Loucy (cell line): Measurements from ENCODE around the gene TTLL1.

Source experiments
- H2AFZ ChIP-seq: fragments of 200-600 bp; sonication (generic); 2 replicates; pipeline ENCODE4 v1.6.0; 2016; ENCODE audit warnings: antibody characterized with exemption, mild to moderate bottlenecking, low read length, moderate library complexity
- H3F3A ChIP-seq: fragments of 200-600 bp; 2 replicates; pipeline ENCODE4 v1.6.0; 2016; ENCODE audit warnings: antibody characterized with exemption, low read depth, mild to moderate bottlenecking
- H3K27me3 ChIP-seq: fragments of 200-600 bp; sonication (generic); 2 replicates; pipeline ENCODE4 v1.6.1; 2014; ENCODE audit warnings: low read length, mild to moderate bottlenecking; ENCODE audit not compliant: insufficient read depth, poor library complexity, severe bottlenecking
- H3K36me3 ChIP-seq: fragments of 200-600 bp; sonication (generic); 2 replicates; pipeline ENCODE4 v1.6.1; 2016; ENCODE audit warnings: low read length; ENCODE audit not compliant: insufficient read depth
- H3K4me1 ChIP-seq: fragments of 200-600 bp; sonication (generic); 2 replicates; pipeline ENCODE4 v1.5.1; 2014; ENCODE audit warnings: low read length, mild to moderate bottlenecking; ENCODE audit not compliant: insufficient read depth, poor library complexity, severe bottlenecking
- H3K4me2 ChIP-seq: fragments of 200-600 bp; sonication (generic); 2 replicates; pipeline ENCODE4 v1.6.0; 2014; ENCODE audit warnings: antibody characterized with exemption, low read length, low read depth, mild to moderate bottlenecking; ENCODE audit not compliant: poor library complexity, severe bottlenecking
- H3K4me3 ChIP-seq: fragments of 200-600 bp; sonication (generic); 2 replicates; pipeline ENCODE4 v1.5.1; 2014; ENCODE audit warnings: low read length, mild to moderate bottlenecking, mixed read lengths; ENCODE audit not compliant: poor library complexity, severe bottlenecking
- H3K79me2 ChIP-seq: fragments of 200-600 bp; sonication (generic); 2 replicates; pipeline ENCODE4 v1.6.1; 2014; ENCODE audit warnings: low read length; ENCODE audit not compliant: insufficient read depth
- H3K9ac ChIP-seq: fragments of 200-600 bp; sonication (generic); 2 replicates; pipeline ENCODE4 v1.6.0; 2014; ENCODE audit warnings: mild to moderate bottlenecking, low read depth, low read length, moderate library complexity; ENCODE audit not compliant: poor library complexity, severe bottlenecking
- H3K9me2 ChIP-seq: fragments of 200-600 bp; sonication (generic); replicated peaks from 2 replicates; pipeline ENCODE4 v1.6.1; 2016; ENCODE audit warnings: low read depth, low read length, mixed read lengths
- H3K9me3 ChIP-seq: fragments of 200-600 bp; sonication (generic); 2 replicates; pipeline ENCODE4 v1.6.1; 2014; ENCODE audit warnings: mild to moderate bottlenecking, antibody characterized with exemption, low read length, low read depth; ENCODE audit not compliant: insufficient read depth
- H4K20me1 ChIP-seq: fragments of 200-600 bp; sonication (generic); 2 replicates; pipeline ENCODE4 v1.6.0; 2014; ENCODE audit warnings: antibody characterized with exemption, low read length, mild to moderate bottlenecking; ENCODE audit not compliant: insufficient read depth, poor library complexity, severe bottlenecking
- EZH2phosphoT487 ChIP-seq: fragments of 200-600 bp; IDR thresholded peaks from 2 replicates; pipeline ENCODE4 v1.6.1; 2018; ENCODE audit warnings: antibody characterized with exemption, mild to moderate bottlenecking, moderate library complexity, borderline replicate concordance
- TF ChIP-seq, protein P1 (sequence below): fragments of 200-600 bp; sonication (generic); conservative IDR thresholded peaks from 2 replicates; pipeline ENCODE4 v1.5.1; 2014; ENCODE audit warnings: mild to moderate bottlenecking, antibody characterized with exemption, low read length

Gene TTLL1

DNA sequence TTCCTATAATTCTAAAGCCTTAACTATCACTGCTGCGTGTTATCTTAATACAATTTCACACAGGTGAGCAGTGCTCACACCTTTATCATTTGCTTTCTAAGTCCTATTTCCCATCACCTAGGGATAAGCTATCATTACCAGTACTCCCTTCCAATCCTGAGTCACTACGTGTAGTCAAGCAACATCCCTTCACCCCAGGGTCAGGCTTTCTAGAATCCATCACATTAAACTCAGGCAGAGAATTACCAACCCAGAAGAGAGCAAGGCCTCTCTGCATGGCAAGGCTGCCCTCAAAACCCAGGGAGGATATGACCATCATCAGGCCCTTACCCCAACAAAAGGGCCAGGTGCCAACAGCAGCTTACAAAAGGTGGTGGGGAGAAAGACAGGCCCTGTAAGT lies 84.1 kb downstream of the TTLL1 start:
- no peaks in the 10 kb centered on the region for H3K9me3 ChIP-seq
- H3K4me3 ChIP-seq: no peak overlapping the region
- H3K4me1 ChIP-seq: peaks cover 65% of the 10 kb centered on the region
- no peaks in the 10 kb centered on the region for H3K9me2 ChIP-seq
- TF ChIP-seq EZH2phosphoT487: no peak
- TF ChIP-seq, protein P1, sequence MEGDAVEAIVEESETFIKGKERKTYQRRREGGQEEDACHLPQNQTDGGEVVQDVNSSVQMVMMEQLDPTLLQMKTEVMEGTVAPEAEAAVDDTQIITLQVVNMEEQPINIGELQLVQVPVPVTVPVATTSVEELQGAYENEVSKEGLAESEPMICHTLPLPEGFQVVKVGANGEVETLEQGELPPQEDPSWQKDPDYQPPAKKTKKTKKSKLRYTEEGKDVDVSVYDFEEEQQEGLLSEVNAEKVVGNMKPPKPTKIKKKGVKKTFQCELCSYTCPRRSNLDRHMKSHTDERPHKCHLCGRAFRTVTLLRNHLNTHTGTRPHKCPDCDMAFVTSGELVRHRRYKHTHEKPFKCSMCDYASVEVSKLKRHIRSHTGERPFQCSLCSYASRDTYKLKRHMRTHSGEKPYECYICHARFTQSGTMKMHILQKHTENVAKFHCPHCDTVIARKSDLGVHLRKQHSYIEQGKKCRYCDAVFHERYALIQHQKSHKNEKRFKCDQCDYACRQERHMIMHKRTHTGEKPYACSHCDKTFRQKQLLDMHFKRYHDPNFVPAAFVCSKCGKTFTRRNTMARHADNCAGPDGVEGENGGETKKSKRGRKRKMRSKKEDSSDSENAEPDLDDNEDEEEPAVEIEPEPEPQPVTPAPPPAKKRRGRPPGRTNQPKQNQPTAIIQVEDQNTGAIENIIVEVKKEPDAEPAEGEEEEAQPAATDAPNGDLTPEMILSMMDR: no peak
- peak overlapping the region; percentile 59 for H3K9ac ChIP-seq
- 0 out of 2 replicates have a peak, but pooled peaks cover 3% of the 10 kb centered on the region for H3F3A ChIP-seq
- no peaks in the 10 kb centered on the region for H3K36me3 ChIP-seq
- peaks cover 98% of the 10 kb centered on the region for H3K79me2 ChIP-seq
- no peaks in the 10 kb centered on the region for H3K27me3 ChIP-seq
- no peak overlapping the region for H2AFZ ChIP-seq
- H4K20me1 ChIP-seq: peaks cover 88% of the 10 kb centered on the region
- peak overlapping the region; percentile 68 for H3K4me2 ChIP-seq

DNA sequence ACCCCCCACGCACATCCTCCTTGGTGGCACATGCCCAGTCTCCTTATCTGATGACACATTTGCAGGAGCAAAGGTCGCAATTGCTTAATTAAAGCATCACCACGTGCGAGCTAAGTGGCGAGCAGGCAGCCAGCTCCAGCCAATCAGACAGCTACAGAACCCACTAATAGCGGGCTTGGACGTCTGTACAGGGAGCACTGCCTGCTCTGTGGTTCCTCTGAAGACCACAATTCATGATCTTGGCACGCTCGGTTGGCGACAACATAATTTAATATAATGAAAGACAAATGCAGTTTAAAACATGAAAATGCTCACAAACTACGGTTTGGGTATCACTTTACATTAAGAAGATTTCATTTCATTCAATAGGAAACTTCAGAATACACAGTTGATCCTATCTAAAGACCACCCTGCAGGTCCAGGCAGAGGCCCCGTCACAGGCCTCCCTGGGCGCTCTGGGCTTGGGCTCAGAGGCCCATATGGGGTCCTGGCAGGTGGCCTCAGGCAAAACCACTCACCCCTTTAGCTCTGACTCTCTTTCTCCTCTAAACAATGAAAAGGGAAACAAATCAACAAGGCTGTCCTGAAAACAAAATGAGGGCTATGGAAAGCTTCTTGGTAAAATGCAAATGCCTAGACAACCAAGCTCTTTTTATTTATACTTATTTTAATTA lies 84.7 kb downstream of the TTLL1 start:
- Histone ChIP-seq H3K9ac (peak overlapping the region; percentile 59), H3K27me3 (no peaks in the 10 kb centered on the region), H4K20me1 (peaks cover 86% of the 10 kb centered on the region), H2AFZ (no peak overlapping the region), H3K4me2 (peak overlapping the region; percentile 68), H3K36me3 (no peaks in the 10 kb centered on the region), H3K4me3 (peak overlapping the region; percentile 58), H3K79me2 (peaks cover 98% of the 10 kb centered on the region), H3K9me3 (no peaks in the 10 kb centered on the region), H3K4me1 (peaks cover 66% of the 10 kb centered on the region), H3K9me2 (no peaks in the 10 kb centered on the region), H3F3A (0 out of 2 replicates have a peak, but pooled peaks cover 3% of the 10 kb centered on the region)
- TF ChIP-seq, protein P1: no peak
- TF ChIP-seq EZH2phosphoT487: no peak

DNA sequence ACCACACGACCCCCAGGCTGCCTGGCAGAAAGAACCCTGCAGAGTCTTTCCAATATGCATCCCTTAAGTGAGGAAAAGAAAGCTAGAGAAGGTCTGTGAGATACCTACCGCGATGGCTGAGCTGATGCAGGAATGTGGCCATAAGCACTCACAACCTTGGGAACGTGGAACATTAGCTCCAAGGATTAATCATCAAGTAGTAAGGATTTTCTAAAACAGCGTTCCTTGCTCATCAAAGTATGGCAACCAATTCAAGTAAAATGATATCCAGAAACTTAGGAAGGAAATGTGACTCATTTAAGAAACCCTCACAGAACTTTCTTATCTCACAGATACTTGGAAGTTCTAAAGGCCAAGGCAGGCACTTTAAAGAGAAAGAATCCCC lies 87.0 kb downstream of the TTLL1 start:
- H3K4me3 ChIP-seq: no peak overlapping the region
- no peak for TF ChIP-seq EZH2phosphoT487
- TF ChIP-seq, protein P1: no peak
- 0 out of 2 replicates have a peak, but pooled peaks cover 3% of the 10 kb centered on the region for H3F3A ChIP-seq
- peaks cover 76% of the 10 kb centered on the region for H4K20me1 ChIP-seq
- H3K9me2 ChIP-seq: no peaks in the 10 kb centered on the region
- no peaks in the 10 kb centered on the region for H3K27me3 ChIP-seq
- peaks cover 97% of the 10 kb centered on the region for H3K79me2 ChIP-seq
- H3K4me2 ChIP-seq: peak overlapping the region; percentile 24
- H3K9me3 ChIP-seq: no peaks in the 10 kb centered on the region
- H3K4me1 ChIP-seq: peaks cover 67% of the 10 kb centered on the region
- H2AFZ ChIP-seq: no peak overlapping the region
- H3K9ac ChIP-seq: no peak overlapping the region
- no peaks in the 10 kb centered on the region for H3K36me3 ChIP-seq
